GM04503 (cell line): ENCODE measurements around the gene CUL2.
"Not testable (repeated sequence)": the region's sequence is repeated elsewhere in the genome, so short reads cannot be mapped to it uniquely, and the experiment has no call there.

ENCODE experiments used
- DNase-seq: peaks from one replicate; pipeline ENCODE4 v3.0.0-alpha.2; 2012; ENCODE audit warnings: low read depth

The CUL2 gene

GRCh38 chr10:35090162-35090954, at the start of gene CUL2:
TSS of gene CUL2 (minus strand) at chr10:35090341. CDS start at chr10:35071317, 19,024 bp downstream.
- peak; percentile 79 for DNase-seq

DNA sequence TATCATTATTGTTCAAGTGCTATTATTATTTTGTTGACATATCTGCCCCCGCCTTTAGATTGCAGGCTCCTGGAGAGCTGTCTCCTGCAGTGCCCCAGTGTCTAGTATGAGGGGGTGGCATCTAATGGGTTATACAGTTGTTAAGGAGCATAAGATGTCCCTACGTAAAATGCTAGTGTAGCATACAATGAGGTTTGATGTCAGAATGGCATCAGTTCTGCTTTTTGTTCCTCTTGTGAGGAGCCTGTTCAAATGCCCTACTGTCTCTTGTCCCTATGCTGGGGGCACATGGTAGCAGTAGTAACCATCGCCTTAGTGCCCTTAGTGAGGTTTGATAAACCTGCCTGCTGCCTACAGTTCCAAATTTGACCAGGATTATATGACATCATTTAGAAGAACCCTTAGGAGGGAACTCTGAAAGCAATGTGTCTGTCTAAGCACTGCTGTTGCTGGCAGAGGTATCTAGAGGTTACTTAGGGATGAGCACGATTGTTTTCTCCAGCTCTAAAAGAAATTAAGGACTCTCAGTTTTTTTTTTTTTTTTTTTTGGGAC, 46.2 kb upstream of the CUL2 start:
- no peak for DNase-seq

DNA sequence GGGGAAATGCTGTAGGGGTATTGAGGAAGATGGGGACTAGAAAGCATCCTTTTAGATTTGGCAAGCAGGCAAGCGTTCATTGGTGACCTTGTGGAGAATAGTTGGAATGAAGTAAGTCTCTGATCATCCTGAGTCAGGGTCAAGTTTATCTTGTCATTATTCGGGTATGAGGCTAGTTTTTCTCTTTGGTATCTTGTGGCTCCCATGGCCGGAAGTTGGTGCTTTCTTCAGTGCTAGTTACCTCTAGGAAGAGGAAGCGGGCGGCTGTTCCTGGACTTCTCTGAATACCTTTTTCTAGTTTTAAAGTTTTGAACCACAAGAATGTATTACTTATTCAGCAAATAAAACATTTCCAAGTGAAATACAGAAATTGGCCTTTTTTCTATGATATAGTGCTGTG, 45.7 kb upstream of the CUL2 start:
- no peak for DNase-seq

DNA sequence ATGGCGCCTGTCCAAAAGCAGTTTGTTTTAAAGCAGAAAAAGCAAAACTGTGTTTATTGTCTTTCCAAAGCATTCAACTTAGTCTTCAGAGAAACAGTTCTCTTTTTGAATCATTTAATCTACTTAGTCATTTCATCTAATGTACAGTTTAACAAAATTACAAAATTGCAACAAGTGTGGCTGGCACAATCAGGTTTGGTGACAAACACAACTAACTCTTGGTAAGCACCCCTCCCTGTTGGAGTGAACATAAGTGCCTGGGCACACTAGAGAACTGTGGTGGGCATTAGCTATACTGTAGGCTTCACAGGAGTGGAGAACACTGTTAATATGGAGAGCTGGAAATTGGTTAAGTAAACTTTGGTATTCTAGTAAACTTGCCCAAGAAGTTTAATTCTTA, 43.4 kb upstream of the CUL2 start:
- DNase-seq: no peak

GRCh38 chr10:35132727-35133126, 42.6 kb upstream of the CUL2 start:
- no peak for DNase-seq

DNA sequence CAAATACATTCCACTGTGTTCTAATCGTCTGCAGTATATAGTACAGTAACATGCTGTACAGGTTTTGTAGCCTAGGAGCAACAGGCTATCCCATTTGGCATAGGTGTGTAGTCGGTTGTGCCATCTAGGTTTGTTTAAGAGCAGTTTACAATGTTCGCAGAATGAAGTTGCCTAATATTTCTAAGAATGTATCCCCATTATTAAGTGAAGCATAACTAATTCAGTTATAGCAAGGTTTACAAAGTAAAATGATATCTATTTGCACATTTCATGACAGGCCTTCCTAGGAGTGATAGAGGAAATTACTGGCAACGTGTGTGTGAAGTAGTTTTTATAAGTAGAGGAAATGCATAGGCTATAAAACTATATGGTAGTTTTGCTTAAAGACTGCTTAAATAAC, 40.5 kb upstream of the CUL2 start:
- DNase-seq: no peak

GRCh38 chr10:35129185-35129674, 39.1 kb upstream of the CUL2 start:
- DNase-seq: no peak

GRCh38 chr10:35127289-35127891, 37.2 kb upstream of the CUL2 start:
- peak; percentile 27 for DNase-seq

DNA sequence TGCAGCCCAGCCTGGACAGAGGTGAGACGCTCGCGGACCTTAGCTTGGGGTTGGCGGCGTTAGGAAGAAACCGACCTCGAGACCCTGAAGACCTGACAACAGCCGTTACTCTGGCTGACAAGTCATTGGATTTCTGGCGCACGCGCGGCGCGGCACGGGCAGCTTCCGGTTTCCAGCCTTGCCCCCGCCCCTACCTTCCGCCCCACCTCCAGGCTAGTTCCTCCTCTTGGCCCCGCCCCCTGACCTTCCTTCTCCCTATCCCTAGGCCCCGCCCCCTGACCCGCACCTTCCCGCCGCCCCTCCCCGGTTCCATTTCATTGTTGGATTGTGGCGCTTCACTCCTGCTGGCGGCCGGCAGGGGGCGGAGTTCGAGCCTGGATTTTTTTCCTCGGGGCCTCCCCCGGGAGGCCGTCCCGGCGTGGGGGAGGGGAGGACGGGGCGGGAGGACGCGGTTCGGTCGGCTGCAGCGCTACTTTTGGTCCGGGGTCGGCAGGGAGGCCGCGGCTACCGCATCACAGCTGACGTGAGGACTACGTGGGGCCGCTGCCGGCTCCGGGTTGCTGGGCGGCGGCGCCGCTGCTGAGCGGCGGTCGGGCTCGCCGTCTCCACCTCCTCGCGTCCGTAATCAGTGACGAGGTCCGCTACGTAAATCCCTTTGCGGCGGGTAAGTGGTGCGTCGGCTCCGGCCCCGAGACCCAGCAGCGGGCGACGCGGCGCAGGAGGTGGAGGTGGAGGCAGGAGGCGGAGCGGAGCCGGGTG, 36.6 kb upstream of the CUL2 start, which contains the start of gene CREM:
CREM (plus strand) TSS at position 317 of the 759 bp plus-strand sequence. CDS start 10,990 bp downstream, outside the sequence.
- peak; percentile 67 for DNase-seq

GRCh38 chr10:35126062-35126529, 36.0 kb upstream of the CUL2 start:
- no peak for DNase-seq

DNA sequence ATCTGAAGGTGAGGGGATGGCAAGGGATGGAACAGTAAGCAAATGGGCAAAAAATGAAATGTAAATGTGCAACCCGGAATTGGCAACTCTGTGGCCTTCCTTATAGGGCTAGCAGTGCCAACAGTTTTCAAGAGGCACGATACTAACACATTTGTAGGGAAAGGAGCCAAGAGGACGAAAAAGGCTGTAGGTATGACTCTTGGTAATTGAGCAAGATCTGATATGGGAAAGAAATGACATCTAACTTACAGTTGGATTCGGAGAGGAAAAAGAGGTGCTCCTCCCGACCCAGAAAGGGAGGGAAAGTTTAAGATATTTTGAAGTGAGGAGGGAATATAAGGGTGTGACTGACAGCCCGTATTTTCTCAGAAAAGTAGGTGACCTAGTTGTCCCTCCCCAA, 34.4 kb upstream of the CUL2 start:
- DNase-seq: no peak

DNA sequence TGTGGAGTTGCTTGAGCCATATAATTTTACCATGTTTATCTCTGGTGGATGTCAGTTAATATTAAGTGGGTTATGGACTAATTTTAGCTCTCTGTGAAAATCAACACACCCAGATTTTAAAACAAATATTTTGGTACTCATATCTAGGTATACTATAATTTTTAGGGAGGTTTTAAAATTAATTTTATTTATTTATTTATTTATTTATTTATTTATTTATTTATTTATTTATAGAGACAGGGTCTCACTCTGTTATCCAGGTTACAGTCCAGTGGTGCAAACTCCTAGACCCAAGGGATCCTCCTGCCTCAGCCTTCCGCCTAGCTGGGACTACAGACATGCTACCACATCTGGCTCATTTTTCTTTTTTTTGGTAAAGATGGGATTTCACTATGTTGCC, 29.2 kb upstream of the CUL2 start:
- DNase-seq: no peak

GRCh38 chr10:35112571-35112970, 22.4 kb upstream of the CUL2 start:
- DNase-seq: no peak

DNA sequence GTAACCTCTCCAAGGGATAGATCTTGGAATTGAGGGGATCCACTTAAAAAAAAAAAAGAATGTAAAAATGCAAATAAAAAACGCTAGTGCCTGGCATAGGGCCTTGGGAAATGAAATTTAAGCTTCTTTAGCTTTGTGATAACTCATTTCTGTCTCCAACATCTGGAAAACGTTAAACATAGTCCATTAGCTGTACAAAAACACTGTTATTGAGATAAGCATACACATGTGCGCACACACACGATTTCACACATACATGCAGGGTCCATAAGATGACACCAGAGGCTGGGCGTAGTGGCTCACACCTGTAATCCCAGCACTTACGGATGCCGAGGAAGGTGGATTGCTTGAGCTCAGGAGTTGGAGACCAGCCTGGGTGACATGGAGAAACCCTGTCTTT, 13.7 kb upstream of the CUL2 start:
- no peak for DNase-seq

- no peak for DNase-seq
Measured at GRCh38 chr10:35097510-35097909, 7.4 kb upstream of the CUL2 start.

DNA sequence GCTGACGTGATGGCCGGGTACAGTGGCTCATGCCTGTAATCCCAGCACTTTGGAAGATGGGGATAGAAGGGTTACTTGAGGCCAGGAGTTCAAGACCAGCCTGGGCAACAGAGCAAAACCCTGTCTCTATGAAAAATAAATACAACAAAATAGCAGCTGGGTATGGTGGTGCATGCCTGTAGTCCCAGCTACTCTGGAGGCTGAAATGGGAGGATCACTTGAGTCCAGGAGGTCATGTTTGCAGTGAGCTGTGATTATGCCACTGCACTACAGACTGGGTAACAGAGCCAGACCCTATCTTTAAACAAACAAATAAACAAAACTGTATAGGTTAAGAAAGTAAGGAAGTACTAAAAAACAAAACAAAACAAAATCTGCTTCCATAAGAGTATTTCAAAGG, 6.2 kb upstream of the CUL2 start:
- DNase-seq: no peak

DNA sequence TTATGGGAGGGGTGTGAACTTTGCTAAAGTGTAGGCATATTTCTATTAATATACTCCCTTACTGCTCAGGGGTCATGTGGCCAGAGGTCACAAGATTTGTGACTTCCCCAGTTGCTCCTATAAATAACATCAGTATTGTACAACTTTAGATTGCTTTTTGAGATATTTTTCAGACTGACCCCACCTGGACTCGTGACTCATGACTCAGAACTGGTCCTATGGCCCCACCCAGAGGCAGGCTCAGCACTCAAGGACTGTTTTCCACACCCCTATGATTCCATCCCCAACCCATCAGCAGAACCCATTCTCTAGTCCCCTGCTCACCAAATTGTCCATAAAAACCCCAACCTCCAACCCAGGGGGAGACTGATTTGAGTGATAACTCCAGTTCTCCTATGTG, 2.7 kb upstream of the CUL2 start:
- DNase-seq: no peak

- DNase-seq: no peak
Measured at GRCh38 chr10:35091994-35092790, 2.1 kb upstream of the CUL2 start.

DNA sequence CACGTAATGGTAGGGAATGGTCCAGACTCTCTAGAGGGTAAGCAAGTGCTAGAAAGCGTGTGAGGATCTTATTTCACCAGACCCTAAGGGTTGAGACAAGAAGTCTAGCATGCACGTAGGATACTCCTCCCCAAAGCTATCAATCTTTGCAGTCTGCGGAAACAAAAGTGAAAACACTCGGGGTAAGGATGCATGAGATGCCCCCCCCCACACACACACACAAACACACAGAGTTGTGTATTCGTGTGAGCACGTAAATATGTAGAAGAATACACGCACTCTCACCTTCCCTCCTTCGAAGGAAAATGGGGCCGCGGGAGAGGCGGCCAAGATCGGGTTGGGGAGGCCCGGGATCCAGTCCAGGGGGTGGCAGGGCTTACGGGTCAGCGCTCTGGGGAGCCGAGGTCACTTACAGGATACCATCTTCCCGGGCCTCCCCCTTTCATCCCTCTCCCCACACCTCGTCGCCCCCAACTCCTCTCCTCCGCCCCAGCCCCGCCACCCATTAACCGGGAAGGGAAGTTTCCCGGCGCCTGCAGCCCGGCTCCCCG, 455 bp downstream of the CUL2 start:
- DNase-seq: no peak

GRCh38 chr10:35083242-35083641, 6.9 kb downstream of the CUL2 start:
- DNase-seq: no peak

GRCh38 chr10:35080261-35080660, 9.9 kb downstream of the CUL2 start:
- DNase-seq: not testable (repeated sequence)
